ENCODE data around the gene USP8. TPM values are rescaled to one million over a fixed set of nuclear protein-coding genes. Genes with fewer than 3 reads are reported as not detected.

USP8 gene
- total and polyA plus RNA-seq, 10 of the 15 experiments (the other 5 are each of a cell fraction or from before 2014, with no cell fraction given): 25.2 to 51.7 (median 36.1) TPM

DNA sequence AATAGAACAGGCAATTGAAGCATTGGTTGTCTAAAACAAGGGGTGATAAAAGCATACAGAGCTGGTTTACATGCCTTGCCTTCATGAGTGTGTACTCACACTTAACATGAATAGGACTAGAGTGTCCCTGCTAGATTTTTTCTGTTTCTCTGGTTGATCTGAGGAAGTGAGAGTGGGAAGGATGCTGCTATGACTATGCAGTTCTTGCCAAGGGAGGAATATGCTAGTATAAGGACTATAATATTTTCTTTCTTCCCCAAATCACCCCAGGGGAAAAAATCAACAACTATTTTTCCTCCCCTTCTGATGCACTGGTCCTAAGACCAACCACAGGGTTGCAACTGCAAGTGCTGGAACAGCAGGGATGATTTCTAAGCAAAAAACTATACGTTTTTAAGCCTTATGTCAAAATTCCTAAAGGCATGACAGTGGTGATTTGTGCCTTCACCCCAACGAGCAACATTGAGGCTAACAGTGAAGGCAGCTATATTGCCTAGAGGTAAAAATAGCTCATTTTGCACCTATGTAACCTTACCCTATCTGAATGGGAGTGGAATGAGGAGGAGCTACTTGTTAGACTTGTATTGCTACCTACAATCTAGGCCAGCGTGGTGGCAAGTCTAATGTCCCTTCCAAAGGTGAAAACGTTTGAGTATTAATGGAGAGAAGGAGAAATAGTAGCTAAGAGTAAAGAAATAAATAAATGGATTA lies 33.5 kb upstream of the USP8 start (continued):
- TF ChIP-seq ASH2L (IDR thresholded peaks at IDR 0.05; ENCODE audit: borderline replicate concordance, low read depth) (no peak), CTCF (IDR thresholded peaks at IDR 0.05 in 2 of 3, conservative IDR thresholded peaks at IDR 0.05 in 1 of 3; ENCODE audit: control insufficient read depth in 2 of 3, extremely low read depth in 1 of 3, insufficient read depth in 1 of 3, low read depth in 3 of 3, low read length in 3 of 3) (no peak), CREB1 (IDR thresholded peaks at IDR 0.05; ENCODE audit: low read depth) (no peak), TCF3 (IDR thresholded peaks at IDR 0.05; ENCODE audit: borderline replicate concordance, insufficient read depth, low read depth, low read length) (no peak), SPI1 (IDR thresholded peaks at IDR 0.05; ENCODE audit: borderline replicate concordance, insufficient read depth, low read depth, low read length) (peak; percentile 95), HDGF (IDR thresholded peaks at IDR 0.05) (no peak), ETV6 (conservative IDR thresholded peaks at IDR 0.05 in 1 of 2, IDR thresholded peaks at IDR 0.05 in 1 of 2; ENCODE audit: borderline replicate concordance in 1 of 2, low read depth in 1 of 2) (peak in 1 of 2 experiments; percentile 52; a peak in 1 of 4 replicates), JUNB (IDR thresholded peaks at IDR 0.05) (peak; percentile 89), PML (IDR thresholded peaks at IDR 0.05; ENCODE audit: low read length) (no peak), SP1 (IDR thresholded peaks at IDR 0.05; ENCODE audit: low read depth, low read length) (no peak), TBL1XR1 (IDR thresholded peaks at IDR 0.05; ENCODE audit: low read depth, low read length) (no peak), TCF12 (IDR thresholded peaks at IDR 0.05; ENCODE audit: low read depth, low read length) (no peak)
- TF ChIP-seq, protein P1, sequence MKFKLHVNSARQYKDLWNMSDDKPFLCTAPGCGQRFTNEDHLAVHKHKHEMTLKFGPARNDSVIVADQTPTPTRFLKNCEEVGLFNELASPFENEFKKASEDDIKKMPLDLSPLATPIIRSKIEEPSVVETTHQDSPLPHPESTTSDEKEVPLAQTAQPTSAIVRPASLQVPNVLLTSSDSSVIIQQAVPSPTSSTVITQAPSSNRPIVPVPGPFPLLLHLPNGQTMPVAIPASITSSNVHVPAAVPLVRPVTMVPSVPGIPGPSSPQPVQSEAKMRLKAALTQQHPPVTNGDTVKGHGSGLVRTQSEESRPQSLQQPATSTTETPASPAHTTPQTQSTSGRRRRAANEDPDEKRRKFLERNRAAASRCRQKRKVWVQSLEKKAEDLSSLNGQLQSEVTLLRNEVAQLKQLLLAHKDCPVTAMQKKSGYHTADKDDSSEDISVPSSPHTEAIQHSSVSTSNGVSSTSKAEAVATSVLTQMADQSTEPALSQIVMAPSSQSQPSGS (IDR thresholded peaks at IDR 0.05; ENCODE audit: low read length): peak; percentile 71; the same call in 1 of the 2 replicates
- TF ChIP-seq, protein P2, sequence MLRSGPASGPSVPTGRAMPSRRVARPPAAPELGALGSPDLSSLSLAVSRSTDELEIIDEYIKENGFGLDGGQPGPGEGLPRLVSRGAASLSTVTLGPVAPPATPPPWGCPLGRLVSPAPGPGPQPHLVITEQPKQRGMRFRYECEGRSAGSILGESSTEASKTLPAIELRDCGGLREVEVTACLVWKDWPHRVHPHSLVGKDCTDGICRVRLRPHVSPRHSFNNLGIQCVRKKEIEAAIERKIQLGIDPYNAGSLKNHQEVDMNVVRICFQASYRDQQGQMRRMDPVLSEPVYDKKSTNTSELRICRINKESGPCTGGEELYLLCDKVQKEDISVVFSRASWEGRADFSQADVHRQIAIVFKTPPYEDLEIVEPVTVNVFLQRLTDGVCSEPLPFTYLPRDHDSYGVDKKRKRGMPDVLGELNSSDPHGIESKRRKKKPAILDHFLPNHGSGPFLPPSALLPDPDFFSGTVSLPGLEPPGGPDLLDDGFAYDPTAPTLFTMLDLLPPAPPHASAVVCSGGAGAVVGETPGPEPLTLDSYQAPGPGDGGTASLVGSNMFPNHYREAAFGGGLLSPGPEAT (IDR thresholded peaks at IDR 0.05; ENCODE audit: low read depth): peak; percentile 68; the same call in 1 of the 2 replicates
- TF ChIP-seq, protein P3, sequence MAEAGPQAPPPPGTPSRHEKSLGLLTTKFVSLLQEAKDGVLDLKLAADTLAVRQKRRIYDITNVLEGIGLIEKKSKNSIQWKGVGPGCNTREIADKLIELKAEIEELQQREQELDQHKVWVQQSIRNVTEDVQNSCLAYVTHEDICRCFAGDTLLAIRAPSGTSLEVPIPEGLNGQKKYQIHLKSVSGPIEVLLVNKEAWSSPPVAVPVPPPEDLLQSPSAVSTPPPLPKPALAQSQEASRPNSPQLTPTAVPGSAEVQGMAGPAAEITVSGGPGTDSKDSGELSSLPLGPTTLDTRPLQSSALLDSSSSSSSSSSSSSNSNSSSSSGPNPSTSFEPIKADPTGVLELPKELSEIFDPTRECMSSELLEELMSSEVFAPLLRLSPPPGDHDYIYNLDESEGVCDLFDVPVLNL (IDR thresholded peaks at IDR 0.05; ENCODE audit: low read depth, low read length): no peak
- TF ChIP-seq, protein P4, sequence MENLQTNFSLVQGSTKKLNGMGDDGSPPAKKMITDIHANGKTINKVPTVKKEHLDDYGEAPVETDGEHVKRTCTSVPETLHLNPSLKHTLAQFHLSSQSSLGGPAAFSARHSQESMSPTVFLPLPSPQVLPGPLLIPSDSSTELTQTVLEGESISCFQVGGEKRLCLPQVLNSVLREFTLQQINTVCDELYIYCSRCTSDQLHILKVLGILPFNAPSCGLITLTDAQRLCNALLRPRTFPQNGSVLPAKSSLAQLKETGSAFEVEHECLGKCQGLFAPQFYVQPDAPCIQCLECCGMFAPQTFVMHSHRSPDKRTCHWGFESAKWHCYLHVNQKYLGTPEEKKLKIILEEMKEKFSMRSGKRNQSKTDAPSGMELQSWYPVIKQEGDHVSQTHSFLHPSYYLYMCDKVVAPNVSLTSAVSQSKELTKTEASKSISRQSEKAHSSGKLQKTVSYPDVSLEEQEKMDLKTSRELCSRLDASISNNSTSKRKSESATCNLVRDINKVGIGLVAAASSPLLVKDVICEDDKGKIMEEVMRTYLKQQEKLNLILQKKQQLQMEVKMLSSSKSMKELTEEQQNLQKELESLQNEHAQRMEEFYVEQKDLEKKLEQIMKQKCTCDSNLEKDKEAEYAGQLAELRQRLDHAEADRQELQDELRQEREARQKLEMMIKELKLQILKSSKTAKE (IDR thresholded peaks at IDR 0.05; ENCODE audit: low read depth, poor library complexity, severe bottlenecking): no peak
- TF ChIP-seq, protein P5, sequence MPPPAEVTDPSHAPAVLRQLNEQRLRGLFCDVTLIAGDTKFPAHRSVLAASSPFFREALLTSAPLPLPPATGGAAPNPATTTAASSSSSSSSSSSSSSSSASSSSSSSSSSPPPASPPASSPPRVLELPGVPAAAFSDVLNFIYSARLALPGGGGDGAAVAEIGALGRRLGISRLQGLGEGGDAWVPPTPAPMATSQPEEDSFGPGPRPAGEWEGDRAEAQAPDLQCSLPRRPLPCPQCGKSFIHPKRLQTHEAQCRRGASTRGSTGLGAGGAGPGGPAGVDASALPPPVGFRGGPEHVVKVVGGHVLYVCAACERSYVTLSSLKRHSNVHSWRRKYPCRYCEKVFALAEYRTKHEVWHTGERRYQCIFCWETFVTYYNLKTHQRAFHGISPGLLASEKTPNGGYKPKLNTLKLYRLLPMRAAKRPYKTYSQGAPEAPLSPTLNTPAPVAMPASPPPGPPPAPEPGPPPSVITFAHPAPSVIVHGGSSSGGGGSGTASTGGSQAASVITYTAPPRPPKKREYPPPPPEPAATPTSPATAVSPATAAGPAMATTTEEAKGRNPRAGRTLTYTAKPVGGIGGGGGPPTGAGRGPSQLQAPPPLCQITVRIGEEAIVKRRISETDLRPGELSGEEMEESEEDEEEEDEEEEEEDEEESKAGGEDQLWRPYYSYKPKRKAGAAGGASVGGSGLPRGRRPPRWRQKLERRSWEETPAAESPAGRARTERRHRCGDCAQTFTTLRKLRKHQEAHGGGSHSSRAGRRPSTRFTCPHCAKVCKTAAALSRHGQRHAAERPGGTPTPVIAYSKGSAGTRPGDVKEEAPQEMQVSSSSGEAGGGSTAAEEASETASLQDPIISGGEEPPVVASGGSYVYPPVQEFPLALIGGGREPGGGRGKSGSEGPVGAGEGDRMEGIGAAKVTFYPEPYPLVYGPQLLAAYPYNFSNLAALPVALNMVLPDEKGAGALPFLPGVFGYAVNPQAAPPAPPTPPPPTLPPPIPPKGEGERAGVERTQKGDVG (CRISPR knock-in tag; IDR thresholded peaks at IDR 0.05): no peak

Data from GM12878 (cell line).